Lung (tissue), 12 donors: Measurements from ENCODE around the gene VWC2L. TPM values are rescaled to one million over a fixed set of nuclear protein-coding genes. Genes with fewer than 3 reads are reported as not detected.

ENCODE experiments used
- ATAC-seq: fragments of 200-7000 bp; cut with Tn5 transposase; one replicate; pipeline ENCODE4 v1.9.1; 2020; ENCODE audit warnings: moderate number of reproducible peaks; ENCODE audit not compliant: insufficient read depth, low FRiP score
- DNase-seq, 3 donors: peaks; one replicate each; pipeline ENCODE4 v3.0.0-alpha.2; 2013 to 2017
- H3K27ac ChIP-seq, 2 donors: one replicate each; pipeline ENCODE4 v1.5.1; 2013; ENCODE audit warnings: mild to moderate bottlenecking in 2 of 2, moderate library complexity in 2 of 2, control low read depth in 1 of 2, inconsistent platforms in 1 of 2, low read depth in 1 of 2, low read length in 1 of 2
- H3K27me3 ChIP-seq, 3 donors: one replicate each; pipeline ENCODE4 v1.5.1; 2013; ENCODE audit warnings: low read length in 2 of 3; ENCODE audit not compliant: control insufficient read depth in 3 of 3, insufficient read depth in 3 of 3
- H3K36me3 ChIP-seq, 4 donors: one replicate each; pipeline ENCODE4 v1.5.1; 2013; ENCODE audit warnings: low read length in 4 of 4, mild to moderate bottlenecking in 1 of 4, moderate library complexity in 1 of 4; ENCODE audit not compliant: control insufficient read depth in 4 of 4, insufficient read depth in 4 of 4
- H3K4me1 ChIP-seq, 5 donors: one replicate each; pipeline ENCODE4 v1.5.1; 2013; ENCODE audit warnings: low read length in 5 of 5, mild to moderate bottlenecking in 2 of 5, moderate library complexity in 1 of 5; ENCODE audit not compliant: control insufficient read depth in 5 of 5, insufficient read depth in 5 of 5
- H3K4me3 ChIP-seq: one replicate; pipeline ENCODE4 v1.5.1; 2013; ENCODE audit warnings: mild to moderate bottlenecking, control low read depth, moderate library complexity
- H3K9ac ChIP-seq, 2 donors: one replicate each; pipeline ENCODE4 v1.5.1; 2013; ENCODE audit warnings: low read length in 2 of 2, control low read depth in 1 of 2; ENCODE audit not compliant: insufficient read depth in 1 of 2
- H3K9me3 ChIP-seq, 4 donors: one replicate each; pipeline ENCODE4 v1.5.1; 2013; ENCODE audit warnings: low read length in 3 of 4, mild to moderate bottlenecking in 1 of 4, moderate library complexity in 1 of 4; ENCODE audit not compliant: control insufficient read depth in 4 of 4, insufficient read depth in 3 of 4
- WGBS, 2 donors: extraction: QIAGEN DNeasy Blood & Tissue Kit; methylation state at CpG; one replicate each; pipeline ENCODE4 v1.1.7; 2013; 5-methylcytosine and 5-hydroxymethylcytosine counted together
- polyA plus RNA-seq, 2 donors: library from polyadenylated mRNA; stranded (reverse); fragments of 200-250 nt; gene quantifications; one replicate each; pipeline ENCODE4 v1.2.1, GENCODE V29; 2013
- total RNA-seq, 2 donors: library from RNA; depleted of rRNA in 1 of 2; stranded (reverse); fragments of >200 nt in 1 of 2; gene quantifications; one replicate each; pipeline ENCODE4 v1.2.1, GENCODE V29; 2014 to 2021
- TF ChIP-seq, protein P1 (sequence below): IDR thresholded peaks from 2 replicates; pipeline ENCODE4 v1.5.1; 2012; ENCODE audit warnings: mild to moderate bottlenecking; ENCODE audit errors: control extremely low read depth, extremely low read depth
- donor health status: control.
- donor health status: control.
- donor health status: Bipolar disorder and iron deficiency.
- donor health status: healthy.
- donor health status: DM: yes; HTN: yes; CAD: no.

The VWC2L gene
- total and polyA plus RNA-seq, 4 donors: 0.01 to 0.57 (median 0.14) TPM

DNA sequence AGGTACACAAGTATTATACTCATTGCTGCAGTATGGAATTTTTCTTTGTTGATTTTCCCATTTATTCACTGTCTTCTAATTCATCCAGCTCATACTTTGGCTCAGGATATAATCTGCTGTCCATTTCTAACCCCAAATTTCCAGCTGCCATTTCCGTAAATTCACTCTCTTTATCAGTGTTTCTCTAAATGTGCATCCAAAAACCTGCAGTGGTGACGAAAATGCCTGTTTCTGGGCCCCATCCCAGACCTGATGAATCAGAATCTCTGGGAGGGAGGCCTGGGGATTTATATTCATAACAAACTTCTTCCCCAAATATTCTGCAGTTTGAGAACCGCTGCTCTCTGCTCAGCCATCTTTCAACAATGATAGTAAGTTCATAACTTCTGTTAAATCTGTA, 86.6 kb downstream of the VWC2L start:
- H3K27ac ChIP-seq: no peak overlapping the region
- no peak for ATAC-seq
- no peak for DNase-seq
- H3K36me3 ChIP-seq: no peaks in the 10 kb centered on the region
- no peaks in the 10 kb centered on the region for H3K9me3 ChIP-seq
- no peaks in the 10 kb centered on the region for H3K27me3 ChIP-seq
- WGBS, 2 donors: 74 to 87% methylated on average over 3 of the region's 3 CpGs
- no peak overlapping the region for H3K9ac ChIP-seq
- no peak overlapping the region for H3K4me3 ChIP-seq
- TF ChIP-seq, protein P1, sequence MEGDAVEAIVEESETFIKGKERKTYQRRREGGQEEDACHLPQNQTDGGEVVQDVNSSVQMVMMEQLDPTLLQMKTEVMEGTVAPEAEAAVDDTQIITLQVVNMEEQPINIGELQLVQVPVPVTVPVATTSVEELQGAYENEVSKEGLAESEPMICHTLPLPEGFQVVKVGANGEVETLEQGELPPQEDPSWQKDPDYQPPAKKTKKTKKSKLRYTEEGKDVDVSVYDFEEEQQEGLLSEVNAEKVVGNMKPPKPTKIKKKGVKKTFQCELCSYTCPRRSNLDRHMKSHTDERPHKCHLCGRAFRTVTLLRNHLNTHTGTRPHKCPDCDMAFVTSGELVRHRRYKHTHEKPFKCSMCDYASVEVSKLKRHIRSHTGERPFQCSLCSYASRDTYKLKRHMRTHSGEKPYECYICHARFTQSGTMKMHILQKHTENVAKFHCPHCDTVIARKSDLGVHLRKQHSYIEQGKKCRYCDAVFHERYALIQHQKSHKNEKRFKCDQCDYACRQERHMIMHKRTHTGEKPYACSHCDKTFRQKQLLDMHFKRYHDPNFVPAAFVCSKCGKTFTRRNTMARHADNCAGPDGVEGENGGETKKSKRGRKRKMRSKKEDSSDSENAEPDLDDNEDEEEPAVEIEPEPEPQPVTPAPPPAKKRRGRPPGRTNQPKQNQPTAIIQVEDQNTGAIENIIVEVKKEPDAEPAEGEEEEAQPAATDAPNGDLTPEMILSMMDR: no peak
- H3K4me1 ChIP-seq: no peaks in the 10 kb centered on the region

DNA sequence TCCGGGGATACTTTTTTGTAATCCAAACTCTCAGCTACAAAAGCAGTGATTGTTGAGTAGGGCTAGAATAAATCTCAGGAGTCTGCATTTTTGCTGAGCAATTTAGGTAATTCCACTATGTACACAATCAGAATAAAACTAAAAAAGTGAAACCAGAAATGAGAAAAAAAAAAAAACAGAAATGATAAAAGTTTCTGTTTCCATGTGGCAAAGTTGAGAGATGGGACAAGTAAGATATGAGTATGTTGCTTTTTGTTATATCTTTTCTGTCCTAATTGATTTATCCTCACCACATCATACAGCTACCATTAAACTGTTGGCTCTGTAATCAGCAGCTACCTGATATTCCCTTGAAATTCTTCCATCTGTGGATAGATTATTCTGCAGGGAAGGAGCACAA, 92.7 kb downstream of the VWC2L start:
- DNase-seq: no peak
- Histone ChIP-seq H3K4me1 (no peaks in the 10 kb centered on the region), H3K9ac (no peak overlapping the region), H3K27me3 (no peaks in the 10 kb centered on the region), H3K36me3 (no peaks in the 10 kb centered on the region), H3K27ac (no peak overlapping the region), H3K4me3 (no peak overlapping the region), H3K9me3 (no peaks in the 10 kb centered on the region)
- TF ChIP-seq, protein P1: no peak
- ATAC-seq: no peak
- 83 to 94% methylated on average over 1 of the region's 1 CpG for WGBS, 2 donors

DNA sequence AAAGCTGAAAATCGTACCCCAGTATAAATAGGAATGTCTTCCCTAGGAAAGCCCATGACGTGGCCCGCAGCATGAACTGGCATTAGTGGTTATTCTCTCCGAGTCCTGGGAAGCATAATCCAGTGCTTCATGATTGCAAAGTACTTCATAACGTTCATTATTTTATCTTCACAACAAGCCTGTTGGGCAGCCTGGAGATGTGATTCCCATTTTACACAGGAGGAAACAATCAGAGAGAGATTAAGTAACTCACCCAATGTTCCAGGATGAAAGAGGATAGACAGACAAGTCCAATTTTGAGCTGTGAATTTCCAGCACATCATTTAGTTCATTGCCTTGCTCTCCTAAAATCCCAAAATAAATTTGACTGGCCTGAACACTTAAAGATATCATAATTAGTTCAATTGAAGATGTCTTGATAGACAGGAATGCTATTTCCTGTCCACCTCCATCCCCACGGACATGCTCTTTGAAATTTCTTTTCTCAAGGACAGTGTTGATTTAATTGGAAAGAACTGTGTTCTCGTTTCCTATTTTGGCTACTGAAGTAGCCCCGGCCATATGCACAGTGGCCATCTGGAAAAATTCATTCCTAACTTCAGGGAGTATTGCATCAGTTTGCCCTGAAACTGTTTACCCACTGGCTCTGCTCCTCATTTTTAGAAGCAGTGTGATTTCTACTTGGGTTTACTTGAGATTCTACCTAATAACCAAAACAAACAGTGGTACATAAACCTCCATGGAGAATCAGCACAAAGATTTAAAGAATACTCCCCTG, 93.9 kb downstream of the VWC2L start:
- ATAC-seq (no peak), DNase-seq (no peak)
- WGBS, 2 donors: 72 to 77% methylated on average over 8 of the region's 8 CpGs
- Histone ChIP-seq H3K27me3 (no peaks in the 10 kb centered on the region), H3K27ac (no peak overlapping the region), H3K4me3 (no peak overlapping the region), H3K9me3 (no peaks in the 10 kb centered on the region), H3K9ac (no peak overlapping the region), H3K36me3 (no peaks in the 10 kb centered on the region), H3K4me1 (no peaks in the 10 kb centered on the region)
- TF ChIP-seq, protein P1: no peak

DNA sequence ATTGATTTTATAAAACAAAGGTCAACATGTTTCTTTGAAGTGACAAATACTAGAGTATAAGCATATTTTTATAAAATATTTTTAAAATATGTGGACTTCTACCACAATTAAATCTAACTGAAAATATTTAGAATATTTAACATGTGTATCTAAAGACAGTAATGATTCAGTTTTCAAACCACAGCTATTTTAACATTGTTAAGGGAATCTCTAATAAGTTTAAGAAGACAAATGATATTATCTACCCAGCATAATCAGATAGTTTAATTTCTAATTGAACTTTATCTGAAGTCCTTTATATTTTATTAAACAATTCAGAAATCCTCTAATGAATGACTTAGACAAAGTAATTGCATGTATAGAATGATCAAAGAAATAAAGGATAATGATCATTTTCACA, 96.2 kb downstream of the VWC2L start:
- no peak overlapping the region for H3K9ac ChIP-seq
- H3K27me3 ChIP-seq: no peaks in the 10 kb centered on the region
- H3K36me3 ChIP-seq: no peaks in the 10 kb centered on the region
- ATAC-seq: no peak
- H3K9me3 ChIP-seq: no peaks in the 10 kb centered on the region
- no peaks in the 10 kb centered on the region for H3K4me1 ChIP-seq
- DNase-seq: no peak
- H3K4me3 ChIP-seq: no peak overlapping the region
- no peak overlapping the region for H3K27ac ChIP-seq
- TF ChIP-seq, protein P1: no peak
